K562 (cell line): Measurements from ENCODE around the gene GPRIN1. TPM values are rescaled to one million over a fixed set of nuclear protein-coding genes. Genes with fewer than 3 reads are reported as not detected.
A peak's percentile ranks its signal among the peaks of the same experiment; 100 is the strongest.

ENCODE experiments used
- ATAC-seq: fragments of 200-7000 bp; cut with Tn5 transposase; 3 replicates; pipeline ENCODE4 v1.9.1; 2020; ENCODE audit warnings: moderate library complexity
- BruUV-seq: library from RNA; stranded (reverse); fragments of 400-500 nt; replicated peaks from 2 replicates; lab custom pipeline; 2021; lab: Mats Ljungman, UMichigan
- CTCF ChIA-PET: fragments of 300-600 bp; formaldehyde crosslinking; extraction: SDS; loops from one replicate; lab custom pipeline; 2021; ENCODE audit warnings: low intra/inter-chr PET ratio; lab: Yijun Ruan, JAX
- POLR2A ChIA-PET: fragments of 300-600, 350-650 bp; sonication (Branson Sonifier 250); formaldehyde crosslinking; extraction: SDS; loops from one replicate; lab custom pipeline; 2021; ENCODE audit warnings: antibody characterized with exemption, inconsistent platforms; lab: Yijun Ruan, JAX
- DNase-seq, 4 experiments: peaks; one replicate each; pipeline versions ENCODE4 v3.0.0 to v3.0.0-alpha.2; 2011 to 2018; ENCODE audit warnings: low spot score in 3 of 4, mixed read lengths in 3 of 4; ENCODE audit errors: extremely low read depth in 1 of 4
- FAIRE-seq: peaks from 2 replicates; lab custom pipeline; 2011; peaks lifted over from hg19 to GRCh38; lab: Jason Lieb, UNC
- H2AFZ ChIP-seq: 2 replicates; pipeline ENCODE4 v1.6.0; 2011; ENCODE audit warnings: low read depth, low read length, control low read depth, inconsistent platforms
- H3K27ac ChIP-seq: fragments of 200-600 bp; 3 replicates; pipeline ENCODE4 v1.8.0; 2011; ENCODE audit warnings: low read depth, mild to moderate bottlenecking, control low read depth, inconsistent platforms, low read length, moderate library complexity, mixed read lengths; ENCODE audit errors: extremely low read depth
- H3K27me3 ChIP-seq, 2 experiments: fragments of 300-600 bp in 1 of 2; 2 replicates in 1 of 2; 3 replicates in 1 of 2; pipeline versions ENCODE4 v1.6.0 to v1.8.0; 2011; ENCODE audit warnings: inconsistent platforms in 2 of 2, low read length in 2 of 2, mild to moderate bottlenecking in 1 of 2, mixed read lengths in 1 of 2, moderate library complexity in 1 of 2; ENCODE audit not compliant: control insufficient read depth in 2 of 2, insufficient read depth in 2 of 2
- H3K36me3 ChIP-seq: fragments of 300-600 bp; 3 replicates; pipeline ENCODE4 v1.8.0; 2011; ENCODE audit warnings: mild to moderate bottlenecking, low read length, inconsistent platforms; ENCODE audit not compliant: control insufficient read depth, insufficient read depth
- H3K4me1 ChIP-seq, 2 experiments: fragments of 200-600 bp in 1 of 2; replicated peaks in 1 of 2; 2 replicates in 1 of 2; 3 replicates in 1 of 2; pipeline versions ENCODE4 v1.5.1 to v1.8.0; 2011; ENCODE audit warnings: inconsistent platforms in 2 of 2, low read length in 2 of 2, mild to moderate bottlenecking in 1 of 2, mixed read lengths in 1 of 2, moderate library complexity in 1 of 2; ENCODE audit not compliant: control insufficient read depth in 2 of 2, insufficient read depth in 2 of 2
- H3K4me2 ChIP-seq: 2 replicates; pipeline ENCODE4 v1.6.1; 2011; ENCODE audit warnings: low read length, control low read depth, inconsistent platforms, mixed read lengths; ENCODE audit not compliant: insufficient read depth
- H3K4me3 ChIP-seq: fragments of 200-600 bp; sonication (generic), shearing (Covaris generic); 2 replicates; pipeline ENCODE4 v1.5.1; 2016; ENCODE audit warnings: control low read depth, inconsistent platforms
- H3K79me2 ChIP-seq: fragments of 200-600 bp; 3 replicates; pipeline ENCODE4 v1.8.0; 2011; ENCODE audit warnings: low read length, inconsistent platforms; ENCODE audit not compliant: control insufficient read depth, insufficient read depth
- H3K9ac ChIP-seq, 2 experiments: 2 replicates each; pipeline versions ENCODE4 v1.6.0 to v1.6.1; 2011; ENCODE audit warnings: low read depth in 2 of 2, low read length in 2 of 2, control low read depth in 1 of 2, inconsistent platforms in 1 of 2, mild to moderate bottlenecking in 1 of 2, mixed read lengths in 1 of 2; ENCODE audit not compliant: insufficient read depth in 1 of 2
- H3K9me1 ChIP-seq: one replicate; pipeline ENCODE4 v1.6.0; 2011; ENCODE audit warnings: inconsistent platforms, mild to moderate bottlenecking, low read length, moderate library complexity; ENCODE audit not compliant: control insufficient read depth, insufficient read depth
- H3K9me3 ChIP-seq: replicated peaks from 2 replicates; pipeline ENCODE4 v1.5.1; 2011; ENCODE audit warnings: low read depth, low read length, inconsistent platforms; ENCODE audit not compliant: control insufficient read depth, insufficient read depth
- H4K20me1 ChIP-seq: replicated peaks from 2 replicates; pipeline ENCODE4 v1.6.1; 2011; ENCODE audit warnings: low read length, inconsistent platforms, mixed read lengths; ENCODE audit not compliant: control insufficient read depth, insufficient read depth
- ARID2 ChIP-seq: fragments of 450-650 bp; IDR thresholded peaks from 2 replicates; pipeline ENCODE4 v1.6.1; 2017; ENCODE audit warnings: antibody characterized with exemption, mild to moderate bottlenecking
- CREM ChIP-seq: IDR thresholded peaks from 2 replicates; pipeline ENCODE4 v1.6.1; 2014; ENCODE audit warnings: antibody characterized with exemption, low read depth
- CTCF ChIP-seq, 3 experiments: IDR thresholded peaks in 2 of 3; conservative IDR thresholded peaks in 1 of 3; 2 replicates each; pipeline ENCODE4 v1.5.1; 2011 to 2012; ENCODE audit warnings: low read length in 3 of 3, mild to moderate bottlenecking in 3 of 3, control low read depth in 2 of 3, improper control_type of control experiment in 1 of 3, inconsistent platforms in 1 of 3, low read depth in 1 of 3, mixed read lengths in 1 of 3, moderate library complexity in 1 of 3; ENCODE audit not compliant: insufficient read depth in 2 of 3
- DEAF1 ChIP-seq: fragments of 450-650 bp; formaldehyde crosslinking; IDR thresholded peaks from 2 replicates; pipeline ENCODE4 v1.4.0; 2020; ENCODE audit warnings: mild to moderate bottlenecking, moderate library complexity
- NFE2 ChIP-seq: IDR thresholded peaks from 2 replicates; pipeline ENCODE4 v1.6.1; 2014; ENCODE audit warnings: antibody characterized with exemption, low read depth
- RAD21 ChIP-seq, 2 experiments: fragments of 250-450 bp in 1 of 2; fragments of 450-650 bp in 1 of 2; sonication (Bioruptor Pico) in 1 of 2; formaldehyde crosslinking in 1 of 2; IDR thresholded peaks in 1 of 2; conservative IDR thresholded peaks in 1 of 2; 2 replicates each; pipeline versions ENCODE4 v1.4.0 to v1.8.0; 2020 to 2022; ENCODE audit warnings: mild to moderate bottlenecking in 2 of 2, moderate library complexity in 1 of 2
- REST ChIP-seq, 2 experiments: fragments of 450-650 bp; formaldehyde crosslinking in 1 of 2; IDR thresholded peaks; 2 replicates each; pipeline versions ENCODE4 v1.4.0 to v1.6.1; 2014 to 2020; ENCODE audit warnings: mild to moderate bottlenecking in 2 of 2, borderline replicate concordance in 1 of 2, low read depth in 1 of 2
- WGBS: fragments of 100-300 bp; shearing (Covaris generic); methylation state at CpG from one replicate; pipeline ENCODE4 v1.1.6; 2016; ENCODE audit warnings: low coverage, mixed read lengths; ENCODE audit not compliant: insufficient coverage; ENCODE audit errors: missing lambda C conversion rate; 5-methylcytosine and 5-hydroxymethylcytosine counted together
- in situ Hi-C: fragments of 300-500 bp; cut with MboI; formaldehyde crosslinking; loops from 4 replicates; pipeline ENCODE4 v1.15.0; 2018; ENCODE audit warnings: inconsistent platforms, mixed read lengths
- intact Hi-C: fragments of 100-400 bp; cut with micrococcal nuclease; formaldehyde crosslinking; loops from 2 replicates; pipeline ENCODE4 v1.14.2; 2022
- polyA plus RNA-seq, 8 experiments: library from polyadenylated mRNA; depleted of rRNA in 4 of 8; stranded (reverse) in 5 of 8; unstranded in 3 of 8; fragments of >200 nt; fragmentation: Nextera tagmentation in 2 of 8; fragmentation: Illumina TruSeq in 1 of 8; extraction: Ambion mirVana in 2 of 8; extraction: Trizol in 1 of 8; gene quantifications; 2 replicates each; pipeline versions ENCODE4 v1.2.1 to v1.2.3, GENCODE V29; 2011 to 2014; ENCODE audit warnings: inconsistent platforms in 1 of 8, missing spikeins in 1 of 8
- total RNA-seq, 7 experiments: library from RNA; depleted of rRNA in 6 of 7; stranded (reverse); fragments of >200 nt in 6 of 7; fragmentation: Illumina TruSeq in 2 of 7; extraction: Trizol in 2 of 7; gene quantifications; 2 replicates each; pipeline versions ENCODE4 v1.2.1 to v1.2.3, GENCODE V29; 2011 to 2021; ENCODE audit warnings: low replicate concordance in 1 of 7

The GPRIN1 gene
- total and polyA plus RNA-seq, 9 of the 15 experiments (the other 6 are each of a cell fraction or from before 2014, with no cell fraction given) = 0.15 to 11.6 (median 4.4) TPM

- Histone ChIP-seq H3K9me1 (no peaks in the 10 kb centered on the region), H3K4me3 (no peak overlapping the region), H3K27ac (no peak overlapping the region), H3K4me2 (peak overlapping the region; percentile 14), H3K9me3 (no peaks in the 10 kb centered on the region), H3K36me3 (no peaks in the 10 kb centered on the region), H2AFZ (peak overlapping the region; percentile 60), H3K9ac (peak overlapping the region in 1 of 2 experiments; percentile 18; a peak in 2 of 4 replicates), H4K20me1 (no peaks in the 10 kb centered on the region; the same call in 1 of the 2 replicates), H3K79me2 (no peaks in the 10 kb centered on the region), H3K4me1 (peaks cover 0 to 34% of the 10 kb centered on the region in 2 experiments; a peak in 3 of 5 replicates), H3K27me3 (peaks cover 13 to 24% of the 10 kb centered on the region in 2 experiments; a peak in 3 of 5 replicates)
- 14% methylated on average over 15 of the region's 18 CpGs for WGBS
- ChIA-PET POLR2A (interaction anchor here (0.9 kb wide), 1 partner anchor 13 kb away, joined by 3 read pairs; no protein-coding TSS in a partner anchor), CTCF (interaction anchor here (0.5 to 1.6 kb wide), 4 partner anchors 45 to 248 kb away, joined by 3 to 8 read pairs (median 3); partner anchors contain the start of gene CLTB)
- ATAC-seq (peak; percentile 94), FAIRE-seq (peak; percentile 92), DNase-seq (peak; percentile 84 to 87 (median 86))
- intact Hi-C loops = loop anchor here (1.0 to 10.0 kb wide), 3 partner anchors 37 to 71 kb away; partner anchors contain the start of genes GPRIN1 and TSPAN17
- in situ Hi-C loops = no loop called here
- no TSS peak for BruUV-seq
- TF ChIP-seq NFE2 (no peak), CREM (peak; percentile 43; the same call in 1 of the 2 replicates), REST (IDR thresholded peaks at IDR 0.05; ENCODE audit: borderline replicate concordance) (peak; percentile 85), REST (CRISPR knock-in tag; IDR thresholded peaks at IDR 0.05; ENCODE audit: low read depth) (no peak), DEAF1 (0 out of 2 replicates have a peak, but pooled peaks have one; percentile 36), ARID2 (peak; percentile 64), RAD21 (CRISPR knock-in tag; conservative IDR thresholded peaks at IDR 0.05 in 1 of 2, IDR thresholded peaks at IDR 0.05 in 1 of 2) (peak; percentile 69 to 90), CTCF (IDR thresholded peaks at IDR 0.05 in 2 of 3, conservative IDR thresholded peaks at IDR 0.05 in 1 of 3; ENCODE audit: insufficient read depth in 2 of 3, low read depth in 1 of 3, low read length in 3 of 3) (peak; percentile 85 to 91 (median 90))
These were observed 36.2 kb downstream of the GPRIN1 start for GRCh38 chr5:176573564-176574296.
